Measurements from ENCODE around the gene SH3PXD2B.
"Not testable (repeated sequence)": the region's sequence is repeated elsewhere in the genome, so short reads cannot be mapped to it uniquely, and the experiment has no call there.

Gene SH3PXD2B

DNA sequence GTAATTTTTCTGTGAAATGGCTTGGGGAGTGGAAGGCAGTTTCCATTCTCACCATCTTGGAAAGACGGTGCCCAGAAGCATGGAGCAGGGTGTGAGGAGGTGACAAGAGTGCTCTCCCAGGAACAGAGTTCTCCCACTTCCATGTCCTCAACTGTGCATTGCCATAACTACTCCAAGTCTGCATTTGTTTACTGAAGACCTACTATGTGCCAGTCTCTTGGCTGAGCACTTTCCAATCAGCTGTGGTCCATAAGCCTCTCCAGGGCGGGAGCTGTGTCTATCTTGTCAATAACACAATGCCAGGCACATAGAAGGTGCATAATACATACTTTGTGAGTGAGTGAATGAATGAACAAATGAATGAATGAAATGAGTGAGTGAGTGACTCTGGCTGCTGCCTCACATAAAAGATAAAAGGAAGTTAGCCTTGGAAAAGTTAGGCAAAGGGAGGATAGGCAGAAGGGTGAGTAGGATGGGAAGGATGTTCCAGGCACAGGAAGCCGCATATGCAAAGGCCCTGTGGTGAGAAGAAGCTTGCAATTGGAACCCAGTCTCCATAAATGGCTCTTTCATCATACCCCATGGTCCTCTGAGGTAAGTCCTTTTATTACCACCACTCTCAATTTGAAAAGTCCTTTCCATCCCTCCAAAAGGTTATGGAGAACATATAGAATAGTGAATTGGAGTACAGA is 31.3 kb upstream of the SH3PXD2B start:
- no peak for DNase-seq (ENCODE audit: low spot score)

DNA sequence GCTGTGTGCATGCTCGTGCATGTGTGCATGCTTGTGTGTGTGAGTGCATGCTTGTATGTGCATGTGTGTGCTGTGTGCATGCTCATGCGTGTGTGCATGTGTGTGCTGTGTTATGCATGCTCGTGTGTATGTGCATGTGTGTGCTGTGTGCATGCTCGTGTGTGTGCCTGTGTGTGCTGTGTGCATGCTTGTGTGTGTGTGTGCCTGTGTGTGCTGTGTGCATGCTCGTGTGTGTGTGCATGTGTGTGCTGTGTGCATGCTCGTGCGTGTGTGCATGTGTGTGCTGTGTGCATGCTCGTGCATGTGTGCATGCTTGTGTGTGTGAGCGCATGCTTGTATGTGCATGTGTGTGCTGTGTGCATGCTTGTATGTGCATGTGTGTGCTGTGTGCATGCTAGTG is 30.3 kb upstream of the SH3PXD2B start:
- no peak for DNase-seq (ENCODE audit: low spot score)

DNA sequence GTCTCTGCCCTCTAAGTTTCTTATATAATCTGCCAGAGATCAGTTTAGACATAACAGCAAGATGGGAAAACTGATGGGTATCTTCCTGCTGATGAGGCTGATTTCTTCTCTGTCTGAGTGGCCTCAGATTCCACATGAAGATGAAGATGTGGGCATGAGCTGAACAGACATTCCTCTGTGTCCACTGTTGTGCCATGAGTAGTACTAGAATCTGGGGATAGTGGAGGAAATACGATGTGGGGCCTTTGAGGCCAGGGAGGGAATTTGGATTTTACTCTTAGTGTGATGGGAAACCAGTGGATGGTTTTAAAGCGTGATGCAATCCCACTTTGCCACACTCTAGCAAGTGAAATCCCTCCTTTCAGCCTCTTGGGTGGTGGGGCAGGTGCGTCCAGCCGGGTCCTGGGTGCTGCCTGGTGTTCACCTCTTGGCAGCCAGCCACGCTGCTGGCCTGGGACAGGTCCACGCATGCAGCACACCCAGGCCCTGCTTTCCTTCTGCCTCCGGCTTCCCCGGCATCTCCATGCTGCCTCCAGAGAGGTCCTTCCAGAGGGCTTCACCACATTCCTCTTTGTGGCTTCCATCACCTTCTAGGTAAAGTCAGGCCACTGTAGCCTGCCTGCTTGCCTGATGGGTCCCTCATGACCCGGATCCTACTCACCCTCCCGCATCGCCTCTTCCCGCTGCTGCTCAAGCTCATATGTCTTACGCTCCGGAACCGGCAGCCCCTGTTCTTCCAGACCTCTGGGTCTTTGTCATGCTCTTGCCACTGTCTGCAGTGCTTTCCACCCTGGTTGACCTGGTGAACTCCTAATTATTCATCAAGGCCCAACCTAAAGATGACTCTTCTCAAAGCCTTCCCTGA is 28.1 kb upstream of the SH3PXD2B start:
- no peak for DNase-seq (ENCODE audit: low spot score)

DNA sequence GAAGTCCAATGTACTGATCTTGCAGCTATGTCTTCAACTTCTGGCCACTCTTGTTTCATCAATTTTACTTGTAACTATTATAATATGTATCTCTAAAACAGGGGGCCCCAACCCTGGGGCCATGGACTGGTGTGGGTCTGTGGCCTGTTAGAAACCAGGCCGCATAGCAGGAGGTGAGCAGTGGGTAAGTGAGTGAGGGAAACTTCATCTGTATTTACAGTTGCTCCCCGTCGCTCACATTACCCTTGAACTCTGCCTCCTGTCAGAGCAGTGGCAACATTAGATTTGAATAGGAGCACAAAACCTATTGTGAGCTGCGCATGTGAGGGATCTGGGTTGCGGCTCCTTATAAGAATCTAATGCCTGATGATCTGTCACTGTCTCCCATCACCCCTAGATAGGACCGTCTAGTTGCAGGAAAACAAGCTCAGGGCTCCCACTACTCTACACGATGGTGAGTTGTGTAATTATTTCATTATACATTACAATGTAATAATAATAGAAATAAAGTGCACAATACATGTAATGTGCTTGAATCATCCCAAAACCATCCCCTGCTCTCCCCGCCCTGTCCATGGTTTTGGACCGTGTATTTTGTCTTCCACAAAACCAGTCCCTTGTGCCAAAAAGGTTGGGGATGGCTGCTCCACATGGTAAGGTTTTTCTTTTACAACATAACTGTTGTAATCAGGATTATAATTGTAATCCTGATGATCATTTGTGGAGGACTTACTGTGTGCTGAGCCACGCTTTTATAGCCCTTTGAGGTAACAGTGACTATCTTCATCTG is 26.9 kb upstream of the SH3PXD2B start:
- DNase-seq (ENCODE audit: low spot score): no peak

DNA sequence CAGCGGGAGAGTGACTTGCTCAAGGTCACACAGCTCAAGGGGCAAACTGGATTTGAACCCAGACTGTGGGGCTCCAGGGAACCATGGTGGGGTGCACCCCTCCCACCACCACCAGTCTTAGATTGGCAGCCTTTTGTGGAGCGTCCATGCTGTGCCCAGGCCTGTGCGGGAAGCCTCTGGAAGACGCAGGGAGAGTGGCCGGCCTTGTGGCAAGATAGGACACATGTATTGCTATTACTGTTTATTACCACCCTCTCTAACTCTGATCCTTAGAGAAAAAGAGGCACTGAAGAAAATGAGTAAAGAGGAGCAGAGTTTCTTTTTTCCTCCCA is 25.4 kb upstream of the SH3PXD2B start:
- no peak for DNase-seq (ENCODE audit: low spot score)

DNA sequence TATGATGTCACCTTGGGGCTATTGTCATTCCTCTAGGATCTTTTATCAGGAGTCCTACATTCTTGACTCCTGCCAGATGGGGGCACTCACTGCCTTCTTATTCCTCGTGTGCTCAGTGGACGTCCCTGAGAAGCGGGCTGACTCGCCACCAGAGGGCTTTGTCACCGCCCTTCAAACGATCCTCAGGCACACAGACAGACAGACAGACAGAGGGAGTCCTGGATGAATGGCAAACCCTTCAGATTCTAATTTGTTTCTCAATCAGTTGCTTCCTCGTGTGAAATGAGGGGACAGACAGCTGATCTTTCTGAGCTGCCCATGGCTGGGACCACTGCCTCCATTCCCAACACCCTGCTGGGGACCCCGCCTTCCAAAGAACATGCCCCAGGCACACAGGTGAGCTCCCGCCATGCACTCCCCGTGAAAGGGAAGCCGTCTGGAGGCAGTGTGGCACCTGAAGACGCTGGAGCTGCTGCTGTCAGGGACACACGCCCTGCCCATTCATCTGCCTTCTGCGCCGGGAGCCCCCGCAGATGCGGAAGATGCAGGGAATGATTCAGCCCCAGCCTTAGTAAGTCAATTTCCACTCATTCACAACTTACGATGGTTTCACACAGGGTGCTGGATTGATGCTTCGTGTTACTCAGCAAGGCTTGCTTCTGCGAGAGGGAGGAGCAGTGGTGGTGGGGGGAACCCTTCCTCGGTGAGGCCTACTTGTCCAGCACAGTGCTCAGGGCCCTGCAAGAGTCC is 24.9 kb upstream of the SH3PXD2B start:
- DNase-seq (ENCODE audit: low spot score): peak; percentile 88

DNA sequence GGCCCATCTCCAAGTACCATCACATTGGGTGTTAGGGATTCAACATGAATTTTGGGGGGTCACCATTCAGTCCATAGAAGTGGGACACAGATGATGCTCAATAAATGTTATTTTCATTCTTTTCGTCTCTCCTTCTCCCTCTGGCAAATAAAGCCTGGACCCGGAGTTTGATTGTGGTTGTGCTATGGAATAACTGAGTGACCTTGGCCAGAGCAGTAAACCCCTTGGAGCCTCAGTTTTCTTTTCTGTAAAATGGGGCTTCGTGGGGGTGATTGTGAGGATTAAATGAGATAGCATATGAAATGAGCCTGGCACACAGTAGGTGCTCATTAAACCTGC is 24.3 kb upstream of the SH3PXD2B start:
- DNase-seq (ENCODE audit: low spot score): not testable (repeated sequence)

DNA sequence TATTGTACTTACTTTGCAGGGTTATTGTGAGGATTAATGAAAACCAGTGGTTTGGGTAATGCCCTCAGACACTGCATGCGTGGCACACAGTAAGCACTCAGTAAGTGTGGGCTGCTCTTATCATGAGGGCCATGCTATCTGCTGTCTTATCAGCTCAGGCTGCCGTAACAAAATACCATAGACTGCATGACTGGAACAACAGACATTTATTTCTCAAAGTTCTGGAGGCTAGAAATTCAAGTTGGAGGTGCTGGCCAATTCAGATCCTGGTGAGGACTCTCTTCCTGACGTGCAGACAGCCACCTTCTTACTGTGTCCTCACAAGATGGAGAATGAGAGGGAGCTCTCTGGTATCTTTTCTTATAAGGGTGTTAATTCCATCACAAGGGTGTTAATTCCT is 23.9 kb upstream of the SH3PXD2B start:
- DNase-seq (ENCODE audit: low spot score): no peak

DNA sequence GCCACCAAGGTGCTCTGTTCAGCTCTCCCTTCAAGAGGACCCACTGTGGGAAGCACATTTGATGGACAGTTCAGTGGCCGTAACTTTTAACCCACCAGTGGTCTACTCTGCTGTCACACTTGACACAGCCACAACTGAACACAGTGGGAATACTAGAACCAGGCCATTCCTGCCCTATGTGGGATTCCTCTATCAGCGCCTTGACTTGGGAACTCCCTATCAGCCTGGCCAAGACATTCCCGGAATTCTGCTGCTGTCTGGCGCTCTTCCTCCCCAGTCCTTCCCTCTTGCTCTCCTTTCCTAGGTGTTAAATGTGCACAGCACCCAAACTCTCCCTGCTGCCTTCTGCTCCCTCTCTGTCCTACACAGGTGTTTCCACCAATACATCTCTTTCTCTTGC is 23.1 kb upstream of the SH3PXD2B start:
- no peak for DNase-seq (ENCODE audit: low spot score)

DNA sequence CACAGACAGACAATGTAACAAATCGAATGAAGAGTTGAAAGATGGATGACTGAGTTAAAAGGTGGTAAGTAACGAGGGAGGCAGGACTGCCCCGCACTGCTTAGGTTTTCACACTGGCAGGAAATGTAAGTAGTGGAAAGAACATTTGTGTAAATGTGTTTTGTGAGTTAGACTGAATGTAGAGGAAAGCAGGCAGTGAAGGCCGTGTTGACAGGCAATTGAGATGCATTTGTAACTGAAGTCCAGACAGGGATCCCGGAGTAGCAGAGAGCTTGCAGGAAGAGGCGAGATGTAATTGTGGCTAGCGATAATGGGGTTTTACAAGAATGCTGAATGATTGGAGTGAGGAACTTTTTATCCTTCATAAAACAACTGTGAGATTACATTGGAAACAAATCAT is 20.0 kb upstream of the SH3PXD2B start:
- DNase-seq (ENCODE audit: low spot score): no peak

DNA sequence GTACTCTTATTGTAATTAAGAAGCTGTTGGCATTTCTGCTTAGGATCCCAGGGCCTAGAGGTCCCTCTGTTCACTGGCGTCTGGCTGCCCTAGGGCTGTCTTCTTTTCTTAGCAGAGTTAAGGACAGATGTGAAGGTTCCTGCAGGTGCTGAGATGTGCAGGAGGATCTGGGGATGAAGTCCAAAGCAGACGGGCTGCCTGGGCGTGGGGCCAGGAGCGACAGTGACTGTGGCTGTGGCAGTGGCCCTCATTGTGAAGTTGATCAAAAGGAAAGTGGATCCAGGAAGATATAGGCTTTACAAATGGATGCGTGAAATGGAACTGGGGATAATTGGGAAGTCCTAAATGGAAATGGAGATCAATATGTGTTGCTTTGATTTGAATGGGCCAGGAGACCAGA is 19.1 kb upstream of the SH3PXD2B start:
- DNase-seq (ENCODE audit: low spot score): no peak

DNA sequence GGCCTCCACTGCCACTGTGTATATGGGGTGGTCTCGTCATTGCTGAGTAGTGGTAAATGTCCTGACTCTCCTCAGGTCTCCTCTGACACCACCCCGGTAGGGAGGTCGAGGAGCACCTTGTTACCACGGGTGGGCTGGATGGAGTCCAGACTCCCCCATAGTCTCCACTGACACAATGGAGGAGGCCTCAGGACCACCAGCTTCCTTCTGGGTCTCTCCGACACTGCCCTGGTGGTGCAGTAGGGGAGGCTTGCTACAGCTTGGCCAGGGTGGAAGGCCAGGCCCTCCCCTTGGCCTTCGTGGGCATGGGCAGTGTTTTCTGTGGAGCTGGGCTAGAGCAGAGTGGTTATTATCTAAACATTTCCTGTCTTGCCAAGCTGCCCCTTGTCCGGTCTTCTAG is 15.4 kb upstream of the SH3PXD2B start:
- no peak for DNase-seq (ENCODE audit: low spot score)

DNA sequence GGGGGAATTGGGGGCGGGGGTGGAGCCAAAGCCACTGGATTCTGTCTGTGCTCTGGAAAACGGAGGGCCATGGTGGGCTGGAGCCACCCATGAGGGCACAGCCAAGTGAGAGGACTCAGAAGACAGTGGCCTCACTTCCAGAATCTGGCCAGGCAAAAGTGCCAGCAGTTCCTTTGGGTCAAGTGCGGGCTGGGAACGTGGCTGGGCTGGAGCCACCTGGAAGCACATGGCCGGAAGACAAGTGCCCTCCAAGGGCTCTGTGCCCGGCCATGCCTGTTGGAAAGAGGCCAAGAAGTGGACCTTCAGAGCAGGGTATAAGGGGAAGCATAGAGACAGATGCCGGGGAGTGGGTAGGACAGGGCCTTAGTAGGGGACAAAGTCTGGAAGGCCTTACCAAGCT is 11.7 kb upstream of the SH3PXD2B start:
- DNase-seq (ENCODE audit: low spot score): no peak

DNA sequence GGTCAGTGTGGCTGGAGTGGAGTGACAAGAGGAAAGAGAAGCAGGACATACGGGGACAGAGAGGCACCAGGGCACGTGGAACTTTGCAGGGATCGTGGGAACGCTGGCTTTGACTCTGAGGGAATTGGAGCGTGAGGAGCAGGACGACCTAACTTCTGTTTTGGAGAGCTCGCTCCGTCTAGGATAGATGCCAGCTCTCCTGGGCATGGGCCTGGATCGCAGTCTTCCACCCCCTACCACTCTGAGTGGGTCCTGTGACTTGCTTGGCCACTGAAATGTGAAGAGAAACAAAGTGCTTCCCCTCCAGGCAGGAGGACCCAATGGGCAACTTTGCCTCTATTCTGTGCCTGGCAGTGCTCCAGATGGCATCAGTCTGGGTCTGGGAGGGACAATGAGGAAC is 8.7 kb upstream of the SH3PXD2B start:
- DNase-seq (ENCODE audit: low spot score): peak; percentile 64

DNA sequence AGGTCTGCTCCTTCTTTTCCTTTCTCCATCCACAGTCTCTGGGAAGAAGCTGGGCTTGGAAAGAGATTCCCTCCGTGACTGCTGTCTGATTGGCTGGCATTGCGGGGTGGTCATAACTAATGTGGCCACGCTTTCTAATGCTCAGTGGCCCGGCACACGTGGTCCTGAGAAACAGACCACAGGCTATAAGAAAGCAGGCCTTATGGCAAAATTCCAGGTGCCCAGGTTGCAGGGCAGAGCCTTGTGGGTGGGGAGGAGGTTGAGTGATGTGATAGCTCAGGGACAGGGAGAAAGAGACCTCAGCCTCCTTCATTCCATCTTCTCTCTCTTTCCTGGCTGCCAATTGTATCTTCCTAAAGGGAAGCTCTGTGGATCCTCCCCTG is 5.4 kb upstream of the SH3PXD2B start:
- no peak for DNase-seq (ENCODE audit: low spot score)

DNA sequence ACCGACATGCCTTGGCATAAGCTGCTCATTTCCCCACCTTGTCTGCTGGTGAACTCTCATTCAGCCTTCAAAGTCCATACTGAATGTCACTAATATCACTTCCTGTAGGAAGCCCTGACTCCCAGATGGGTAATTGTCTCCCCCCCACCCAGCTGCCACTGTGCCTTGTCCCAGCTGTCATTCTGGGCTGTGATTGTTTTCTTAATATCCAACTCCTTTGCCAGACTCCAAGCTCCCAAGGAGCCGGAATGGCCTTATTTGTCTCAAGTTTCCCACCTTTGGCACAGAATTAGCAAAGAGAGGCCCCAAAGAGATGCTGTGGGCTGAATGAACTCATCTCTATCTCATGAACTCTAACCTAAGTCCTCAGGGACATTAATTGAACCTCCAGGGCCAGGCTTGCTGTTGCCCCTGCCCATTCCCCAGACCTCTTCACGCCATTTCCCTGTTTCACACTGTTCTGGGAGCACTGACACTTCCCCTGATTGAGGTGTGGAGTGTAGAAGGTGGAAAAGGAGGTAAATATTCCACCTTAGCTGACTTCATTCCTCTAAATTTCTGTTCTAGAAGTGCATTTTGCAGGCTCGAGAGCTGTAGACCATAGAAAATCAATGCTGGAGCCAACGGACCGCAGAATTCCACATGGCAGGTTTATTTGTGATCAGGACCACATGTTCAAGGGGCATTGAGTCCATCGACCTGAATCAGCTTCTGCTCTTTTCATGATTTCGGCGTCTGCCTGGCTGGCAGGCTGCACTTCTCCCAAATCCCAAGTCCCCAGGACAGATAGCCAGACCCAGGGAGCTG is 4.9 kb upstream of the SH3PXD2B start:
- no peak for DNase-seq (ENCODE audit: low spot score)

DNA sequence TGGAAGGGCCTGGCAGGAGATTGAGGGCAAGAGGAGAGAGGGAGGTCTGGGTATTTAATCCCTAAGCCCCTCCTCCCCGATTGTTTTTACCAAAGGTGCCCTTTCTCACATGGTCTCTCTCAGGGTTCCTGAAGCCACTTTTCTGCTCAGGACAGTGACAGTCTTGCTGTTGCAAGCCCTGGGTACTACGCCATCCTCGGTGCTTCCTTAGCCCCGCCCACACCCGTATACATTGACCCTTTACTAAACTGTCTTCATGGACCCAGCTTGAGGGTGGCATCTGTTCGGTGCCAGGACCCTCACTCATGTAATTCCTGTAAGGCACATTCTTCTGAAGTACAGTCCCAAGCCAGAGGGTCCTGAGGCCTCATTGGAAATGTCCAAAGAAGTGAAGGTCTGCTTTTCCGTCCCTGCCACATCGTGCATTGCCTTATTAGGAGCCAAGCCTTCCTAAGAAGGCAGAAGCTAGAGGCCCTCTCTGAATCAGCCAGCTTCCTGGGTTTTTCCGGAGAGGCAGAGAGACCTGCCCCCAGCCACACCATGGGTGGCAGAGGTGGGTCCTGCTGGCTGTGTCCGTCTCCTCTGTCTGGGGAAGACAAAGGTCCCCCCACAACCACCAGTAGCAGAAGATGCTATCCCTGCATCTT is 1.9 kb upstream of the SH3PXD2B start:
- no peak for DNase-seq (ENCODE audit: low spot score)

DNA sequence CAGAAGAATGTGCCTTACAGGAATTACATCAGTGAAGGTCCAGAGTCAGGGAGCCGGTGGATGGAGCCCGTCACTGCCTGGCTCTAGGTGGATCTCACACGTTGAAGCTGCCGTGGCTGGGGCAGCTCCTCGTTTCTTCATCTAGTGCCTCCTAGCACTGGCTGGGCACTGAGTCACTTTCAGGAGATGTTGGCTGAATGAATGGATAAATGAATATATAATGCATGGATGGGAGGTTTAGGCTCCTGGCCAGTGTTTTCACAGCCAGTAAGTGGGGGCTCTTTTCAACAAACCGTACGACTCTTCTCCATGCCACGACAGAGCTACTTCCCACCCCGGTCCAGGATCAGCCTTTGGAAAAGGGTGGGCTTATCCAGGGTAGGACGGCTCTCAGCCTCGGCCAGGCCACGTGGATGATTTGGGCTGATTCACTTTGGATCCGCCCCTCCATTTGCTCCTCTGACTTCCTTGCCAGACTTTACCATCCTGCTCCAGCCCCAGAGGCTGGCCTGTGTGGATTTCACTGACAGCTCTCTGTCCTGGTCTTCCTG is 1.3 kb upstream of the SH3PXD2B start:
- no peak for DNase-seq (ENCODE audit: low spot score)

DNA sequence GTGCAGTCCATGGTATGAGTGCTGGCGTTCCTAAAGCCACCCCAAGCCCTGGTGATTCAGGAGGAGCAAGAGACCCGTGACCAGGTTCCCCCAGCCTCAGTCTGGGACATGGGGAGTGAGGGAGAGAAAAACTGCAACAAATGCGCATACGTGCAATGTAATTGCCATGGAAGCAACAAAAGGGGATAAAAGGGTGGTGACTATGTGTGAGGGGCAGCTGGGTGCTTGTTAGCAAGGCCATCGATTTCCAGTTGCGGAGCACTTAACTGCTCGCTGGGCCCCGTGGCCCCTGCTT is 709 bp upstream of the SH3PXD2B start:
- no peak for DNase-seq (ENCODE audit: low spot score)

DNA sequence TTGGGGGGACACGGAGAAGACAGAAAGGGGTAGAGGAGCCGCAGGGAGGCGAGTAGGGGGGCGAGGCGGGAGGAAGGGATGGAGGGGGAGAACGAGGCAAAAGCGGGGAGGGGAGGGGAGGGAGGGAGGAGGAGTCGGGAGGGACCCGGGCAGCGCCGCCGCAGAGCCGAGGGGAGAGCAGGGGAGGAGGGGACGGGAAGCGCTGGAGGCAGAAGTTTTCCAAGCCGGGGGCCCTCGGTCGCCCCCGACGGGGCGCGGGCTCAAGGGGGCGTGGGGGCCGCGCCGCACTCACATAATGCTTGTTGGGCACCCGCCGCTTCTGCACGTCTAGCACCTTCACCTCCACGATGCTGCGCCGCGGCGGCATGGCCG is 353 bp downstream of the SH3PXD2B start:
- no peak for DNase-seq (ENCODE audit: low spot score)

Data from putamen (tissue), 1 donor.